CD4-positive, alpha-beta T cell treated with Interleukin-2 at 100 ng/mL for 4 hours (primary cell): ENCODE measurements around the gene LIPN.
"Not testable (repeated sequence)": the region's sequence is repeated elsewhere in the genome, so short reads cannot be mapped to it uniquely, and the experiment has no call there.

Experiments
- DNase-seq: peaks from one replicate; pipeline ENCODE4 v3.0.0-alpha.2; 2020; ENCODE audit warnings: low spot score

LIPN gene

GRCh38 chr10:88759366-88760101, at the start of gene LIPN:
LIPN (plus strand) TSS chr10:88760020; CDS start chr10:88761406, 1,386 bp downstream.
- peak; percentile 6 for DNase-seq

- DNase-seq = no peak
Measured at GRCh38 chr10:88715517-88715916, 44.3 kb upstream of the LIPN start.

GRCh38 chr10:88721392-88721791, 38.4 kb upstream of the LIPN start:
- no peak for DNase-seq

- no peak for DNase-seq
Measured at GRCh38 chr10:88725798-88726197, 34.0 kb upstream of the LIPN start.

GRCh38 chr10:88728107-88728763, 31.6 kb upstream of the LIPN start:
- DNase-seq = no peak

GRCh38 chr10:88730864-88731263, 29.0 kb upstream of the LIPN start:
- no peak for DNase-seq

GRCh38 chr10:88731296-88731695, 28.5 kb upstream of the LIPN start:
- no peak for DNase-seq

- no peak for DNase-seq
Measured at GRCh38 chr10:88733215-88733614, 26.6 kb upstream of the LIPN start.

GRCh38 chr10:88735661-88736060, 24.2 kb upstream of the LIPN start:
- no peak for DNase-seq

GRCh38 chr10:88741921-88742320, 17.9 kb upstream of the LIPN start:
- not testable (repeated sequence) for DNase-seq

GRCh38 chr10:88742448-88742847, 17.4 kb upstream of the LIPN start:
- no peak for DNase-seq

GRCh38 chr10:88744002-88744401, 15.8 kb upstream of the LIPN start:
- DNase-seq = no peak

GRCh38 chr10:88745633-88746032, 14.2 kb upstream of the LIPN start:
- no peak for DNase-seq

GRCh38 chr10:88754287-88754686, 5.5 kb upstream of the LIPN start:
- DNase-seq = no peak

GRCh38 chr10:88755753-88756152, 4.1 kb upstream of the LIPN start:
- no peak for DNase-seq

GRCh38 chr10:88756660-88757059, 3.2 kb upstream of the LIPN start:
- DNase-seq = no peak

- DNase-seq = no peak
Measured at GRCh38 chr10:88762906-88763305, 3.1 kb downstream of the LIPN start.

GRCh38 chr10:88763441-88763840, 3.6 kb downstream of the LIPN start:
- no peak for DNase-seq

GRCh38 chr10:88764110-88764509, 4.3 kb downstream of the LIPN start:
- DNase-seq = no peak

GRCh38 chr10:88765816-88766215, 6.0 kb downstream of the LIPN start:
- DNase-seq = no peak

- no peak for DNase-seq
Measured at GRCh38 chr10:88769384-88769783, 9.6 kb downstream of the LIPN start.

GRCh38 chr10:88781206-88781605, 21.4 kb downstream of the LIPN start:
- DNase-seq = no peak

- DNase-seq = no peak
Measured at GRCh38 chr10:88782222-88782621, 22.4 kb downstream of the LIPN start.

- DNase-seq = no peak
Measured at GRCh38 chr10:88783724-88784123, 23.9 kb downstream of the LIPN start.
